Measurements from ENCODE around the gene LPCAT4. TPM values are rescaled to one million over a fixed set of nuclear protein-coding genes. Genes with fewer than 3 reads are reported as not detected.
"Not testable (repeated sequence)": the region's sequence is repeated elsewhere in the genome, so short reads cannot be mapped to it uniquely, and the experiment has no call there.

Gene LPCAT4
- total and polyA plus RNA-seq, 9 donors = 8.9 to 44.3 (median 33.8) TPM

- 38 to 62% (median 54%) methylated on average over 1 of the region's 1 CpG for WGBS, 3 donors
- Histone ChIP-seq H3K9me3 (no peaks in the 10 kb centered on the region), H3K27ac (no peak overlapping the region), H3K4me1 (ENCODE audit: insufficient read depth) (no peaks in the 10 kb centered on the region), H3K36me3 (no peaks in the 10 kb centered on the region), H3K27me3 (no peaks in the 10 kb centered on the region), H3K4me3 (no peak overlapping the region)
- TF ChIP-seq POLR2A (IDR thresholded peaks at IDR 0.05) (no peak), EP300 (IDR thresholded peaks at IDR 0.05) (no peak)
- TF ChIP-seq, protein P1, sequence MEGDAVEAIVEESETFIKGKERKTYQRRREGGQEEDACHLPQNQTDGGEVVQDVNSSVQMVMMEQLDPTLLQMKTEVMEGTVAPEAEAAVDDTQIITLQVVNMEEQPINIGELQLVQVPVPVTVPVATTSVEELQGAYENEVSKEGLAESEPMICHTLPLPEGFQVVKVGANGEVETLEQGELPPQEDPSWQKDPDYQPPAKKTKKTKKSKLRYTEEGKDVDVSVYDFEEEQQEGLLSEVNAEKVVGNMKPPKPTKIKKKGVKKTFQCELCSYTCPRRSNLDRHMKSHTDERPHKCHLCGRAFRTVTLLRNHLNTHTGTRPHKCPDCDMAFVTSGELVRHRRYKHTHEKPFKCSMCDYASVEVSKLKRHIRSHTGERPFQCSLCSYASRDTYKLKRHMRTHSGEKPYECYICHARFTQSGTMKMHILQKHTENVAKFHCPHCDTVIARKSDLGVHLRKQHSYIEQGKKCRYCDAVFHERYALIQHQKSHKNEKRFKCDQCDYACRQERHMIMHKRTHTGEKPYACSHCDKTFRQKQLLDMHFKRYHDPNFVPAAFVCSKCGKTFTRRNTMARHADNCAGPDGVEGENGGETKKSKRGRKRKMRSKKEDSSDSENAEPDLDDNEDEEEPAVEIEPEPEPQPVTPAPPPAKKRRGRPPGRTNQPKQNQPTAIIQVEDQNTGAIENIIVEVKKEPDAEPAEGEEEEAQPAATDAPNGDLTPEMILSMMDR (IDR thresholded peaks at IDR 0.05) = no peak
- intact Hi-C loops (cut with DNase I) = loop anchor here in 2 of 4 donors (5.0 to 10.0 kb wide), 2 partner anchors 236 to 1178 kb away; partner anchors contain the start of gene GOLGA8B (in 1 of the 2)
- no peak for DNase-seq
These were observed 18.2 kb downstream of the LPCAT4 start for GRCh38 chr15:34348735-34349300.

DNA sequence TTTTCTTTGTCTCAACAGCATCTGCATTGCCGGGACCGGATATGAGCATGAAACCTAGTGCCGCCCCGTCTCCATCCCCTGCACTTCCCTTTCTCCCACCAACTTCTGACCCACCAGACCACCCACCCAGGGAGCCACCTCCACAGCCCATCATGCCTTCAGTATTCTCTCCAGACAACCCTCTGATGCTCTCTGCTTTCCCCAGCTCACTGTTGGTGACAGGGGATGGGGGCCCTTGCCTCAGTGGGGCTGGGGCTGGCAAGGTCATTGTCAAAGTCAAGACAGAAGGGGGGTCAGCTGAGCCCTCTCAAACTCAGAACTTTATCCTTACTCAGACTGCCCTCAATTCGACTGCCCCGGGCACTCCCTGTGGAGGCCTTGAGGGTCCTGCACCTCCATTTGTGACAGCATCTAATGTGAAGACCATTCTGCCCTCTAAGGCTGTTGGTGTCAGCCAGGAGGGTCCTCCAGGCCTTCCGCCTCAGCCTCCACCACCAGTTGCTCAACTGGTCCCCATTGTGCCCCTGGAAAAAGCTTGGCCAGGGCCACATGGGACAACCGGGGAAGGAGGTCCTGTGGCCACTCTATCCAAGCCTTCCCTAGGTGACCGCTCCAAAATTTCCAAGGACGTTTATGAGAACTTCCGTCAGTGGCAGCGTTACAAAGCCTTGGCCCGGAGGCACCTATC is 18.9 kb downstream of the LPCAT4 start:
- Histone ChIP-seq H3K27ac (no peak overlapping the region), H3K9me3 (no peaks in the 10 kb centered on the region), H3K4me1 (ENCODE audit: insufficient read depth) (no peaks in the 10 kb centered on the region), H3K36me3 (no peaks in the 10 kb centered on the region), H3K27me3 (no peaks in the 10 kb centered on the region), H3K4me3 (no peak overlapping the region)
- intact Hi-C loops (cut with DNase I) = loop anchor here in 2 of 4 donors (5.0 to 10.0 kb wide), 2 partner anchors 237 to 1179 kb away; partner anchors contain the start of gene GOLGA8B (in 1 of the 2)
- TF ChIP-seq, protein P1 (IDR thresholded peaks at IDR 0.05) = no peak
- TF ChIP-seq EP300 (IDR thresholded peaks at IDR 0.05) (no peak), POLR2A (IDR thresholded peaks at IDR 0.05) (no peak)
- WGBS, 3 donors = 71 to 83% (median 78%) methylated on average over 12 to 13 of the region's 13 CpGs
- no peak for DNase-seq

DNA sequence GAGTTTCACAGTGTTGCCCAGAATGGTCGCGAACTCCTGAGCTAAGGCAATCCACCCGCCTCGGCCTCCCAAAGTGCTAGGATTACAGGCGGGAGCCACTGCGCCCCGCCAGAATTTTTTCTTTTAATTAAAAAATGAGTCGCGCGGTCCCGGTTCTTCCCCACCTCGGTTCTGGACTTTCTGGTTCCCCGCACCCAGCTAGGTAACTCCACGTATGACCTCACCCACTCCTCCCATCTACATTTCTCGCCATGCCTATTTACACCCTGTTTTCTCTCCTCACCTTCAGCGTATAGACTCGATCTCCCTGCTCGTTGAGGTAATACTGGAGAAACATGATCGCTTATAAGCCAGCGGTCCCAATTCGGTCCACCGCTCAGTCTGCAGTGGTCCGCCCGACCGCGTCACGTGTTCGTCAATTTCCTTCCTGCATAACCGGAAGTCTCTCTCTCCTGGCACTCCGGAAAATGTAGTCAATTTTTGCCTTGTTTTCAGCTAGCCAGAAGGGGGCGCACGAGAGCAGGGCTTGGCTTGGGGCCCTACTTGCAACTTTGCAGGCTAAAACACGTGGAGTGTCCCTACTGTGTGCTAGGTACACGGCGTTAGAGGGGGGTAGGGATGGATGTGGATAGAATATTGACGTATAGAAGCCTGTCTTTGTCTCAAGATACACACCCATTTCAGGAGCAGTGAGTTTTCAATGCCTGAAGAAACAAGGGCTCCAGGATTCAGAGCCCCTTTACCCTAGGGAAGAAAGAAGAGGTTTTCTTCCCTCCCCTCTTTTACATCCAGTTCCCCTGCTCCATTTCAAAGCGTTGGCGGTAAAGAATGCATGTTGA is 24.0 kb downstream of the LPCAT4 start, which contains the start of the genes NOP10 and NUTM1:
Gene NOP10 (minus strand): TSS at position 400 of the 839 bp plus-strand sequence. CDS start 63 bp downstream, at position 337.
Gene NUTM1 (plus strand): TSS at position 579 of the 839 bp plus-strand sequence. CDS start 382 bp downstream, outside the sequence.
- 1 to 2% (median 1%) methylated on average over 38 of the region's 38 CpGs for WGBS, 3 donors

GRCh38 chr15:34342213-34342736 is 24.7 kb downstream of the LPCAT4 start:
- H3K4me1 ChIP-seq (ENCODE audit: insufficient read depth); H3K9me3 ChIP-seq; DNase-seq; H3K27me3 ChIP-seq; H3K36me3 ChIP-seq: not testable (repeated sequence)
- intact Hi-C loops (cut with DNase I) = loop anchor here in 1 of 4 donors (10.0 kb wide), 1 partner anchor 243 kb away; the partner anchor contains the start of gene GOLGA8B
- H3K4me3 ChIP-seq = peak overlapping the region; percentile 89
- peak overlapping the region in 1 of 2 donors; percentile 63 for H3K27ac ChIP-seq
- 39 to 41% (median 40%) methylated on average over 26 of the region's 26 CpGs for WGBS, 3 donors

More for the DNA sequence above, 24.0 kb downstream of the LPCAT4 start, which contains the start of the genes NOP10 and NUTM1:
- Histone ChIP-seq H3K4me3 (peak within 1 kb of the TSS; percentile 89), H3K4me1 (ENCODE audit: insufficient read depth) (peaks cover 10% of the 10 kb centered on the region), H3K27ac (peak within 1 kb of the TSS in 1 of 2 donors; percentile 63), H3K27me3 (no peaks in the 10 kb centered on the region), H3K9me3 (no peaks in the 10 kb centered on the region), H3K36me3 (no peaks in the 10 kb centered on the region)
- intact Hi-C loops (cut with DNase I) = loop anchor here in 1 of 4 donors (10.0 kb wide), 1 partner anchor 242 kb away; the partner anchor contains the start of gene GOLGA8B
- TF ChIP-seq EP300 (IDR thresholded peaks at IDR 0.05) (no peak), POLR2A (IDR thresholded peaks at IDR 0.05) (peak; percentile 64)
- TF ChIP-seq, protein P1 (IDR thresholded peaks at IDR 0.05) = peak; percentile 92 to 99 (median 93)
- peak; percentile 84 to 92 (median 91) for DNase-seq

Data from ovary (tissue), 9 donors.